ENCODE results near the gene AK2. TPM values are rescaled to one million over a fixed set of nuclear protein-coding genes. Genes with fewer than 3 reads are reported as not detected.

Gene AK2
- total RNA-seq, 2 experiments from 2014 or later = 384 TPM

GRCh38 chr1:33030575-33030974, 6.1 kb downstream of the AK2 start:
- POLR2A ChIA-PET = interaction anchor here (0.9 kb wide), 1 partner anchor 25 kb away, joined by 3 read pairs; no protein-coding TSS in a partner anchor
- CTCF ChIA-PET = interaction anchor here (1.1 kb wide), 1 partner anchor 55 kb away, joined by 3 read pairs; no protein-coding TSS in a partner anchor

DNA sequence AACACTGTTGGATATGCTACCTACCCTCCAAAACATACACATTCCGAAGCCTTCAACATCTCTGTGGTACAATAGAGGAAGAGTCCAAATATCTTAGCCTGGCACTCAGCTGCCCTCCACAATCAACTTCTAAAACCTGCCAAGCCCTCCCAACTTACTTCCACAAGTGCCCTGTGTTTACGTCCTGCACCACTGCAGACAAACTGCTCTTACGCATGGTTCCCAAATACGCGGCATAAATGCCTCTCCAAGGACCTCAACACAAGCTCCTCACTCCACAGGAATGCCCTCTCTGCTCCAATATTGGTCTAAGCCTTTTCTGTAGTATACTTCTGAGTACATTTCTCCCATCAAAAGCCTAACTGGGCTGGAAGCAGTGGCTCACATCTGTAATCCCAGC, 6.8 kb downstream of the AK2 start:
- CTCF ChIA-PET = interaction anchor here (0.6 kb wide), 1 partner anchor 55 kb away, joined by 3 read pairs; no protein-coding TSS in a partner anchor
- POLR2A ChIA-PET = interaction anchor here (0.9 kb wide), 1 partner anchor 26 kb away, joined by 3 read pairs; no protein-coding TSS in a partner anchor

GRCh38 chr1:33029209-33029608, 7.5 kb downstream of the AK2 start:
- ChIA-PET CTCF (no interaction called here), POLR2A (no interaction called here)

DNA sequence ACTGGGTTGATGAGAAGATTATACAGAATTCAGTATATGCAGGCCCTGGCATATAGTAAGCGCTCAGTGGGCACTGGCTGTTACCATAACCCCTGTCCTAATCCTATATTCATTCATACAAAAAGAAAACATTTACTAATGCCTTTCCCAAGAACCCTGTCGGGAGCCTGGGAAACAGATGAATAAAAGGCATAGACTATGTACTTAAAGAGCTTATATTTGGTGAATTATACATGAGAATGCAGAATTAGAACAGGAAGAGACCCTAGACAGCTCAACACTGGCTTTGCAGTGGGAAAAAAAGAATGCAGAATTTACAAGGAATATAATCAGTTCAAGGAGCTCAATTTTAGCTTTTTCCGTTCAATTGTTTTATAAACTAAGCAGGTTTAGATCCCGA, 10.9 kb downstream of the AK2 start:
- CTCF ChIA-PET = no interaction called here
- POLR2A ChIA-PET = interaction anchor here (0.8 to 1.2 kb wide), 3 partner anchors 9 to 55 kb away, joined by 4 to 16 read pairs (median 5); no protein-coding TSS in a partner anchor

GRCh38 chr1:33025180-33025569, 11.5 kb downstream of the AK2 start:
- ChIA-PET CTCF (interaction anchor here (0.6 to 1.1 kb wide), 5 partner anchors 10 to 1829 kb away, joined by 3 to 6 read pairs (median 5); no protein-coding TSS in a partner anchor), POLR2A (interaction anchor here (0.6 to 1.2 kb wide), 7 partner anchors 10 to 161 kb away, joined by 4 to 16 read pairs (median 5); no protein-coding TSS in a partner anchor)

GRCh38 chr1:33024430-33025179, 12.1 kb downstream of the AK2 start:
- CTCF ChIA-PET = interaction anchor here (0.6 to 1.1 kb wide), 5 partner anchors 10 to 1830 kb away, joined by 3 to 6 read pairs (median 5); no protein-coding TSS in a partner anchor

DNA sequence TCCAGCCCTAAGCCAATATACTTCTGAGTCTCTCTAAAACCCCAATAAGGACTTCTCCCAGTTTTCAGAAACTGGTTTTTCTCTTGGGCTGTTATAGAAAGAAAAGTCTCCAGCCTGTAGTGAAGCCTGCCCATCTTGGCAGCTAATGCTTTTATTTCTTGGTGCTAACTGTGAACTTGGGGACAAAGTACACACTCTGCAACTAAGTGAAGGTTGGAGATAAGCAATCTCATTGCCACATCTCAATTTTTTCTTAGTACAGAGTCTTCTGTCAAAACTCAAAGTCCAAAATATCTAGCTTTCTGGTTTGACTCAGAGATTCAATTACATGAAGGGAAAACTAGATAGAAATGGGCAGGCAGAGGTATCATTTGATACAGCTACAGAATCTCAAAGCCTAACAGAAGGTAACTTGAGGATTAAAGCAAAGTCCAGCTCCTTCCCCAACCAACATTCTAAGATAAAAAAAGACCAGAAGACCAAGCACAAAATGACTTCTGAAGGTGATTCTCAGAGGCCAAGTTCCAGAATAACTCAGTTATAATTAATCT, 14.0 kb downstream of the AK2 start:
- ChIA-PET CTCF (interaction anchor here (1.2 kb wide), 1 partner anchor 104 kb away, joined by 3 read pairs; no protein-coding TSS in a partner anchor), POLR2A (no interaction called here)

More at GRCh38 chr1:33024430-33025179, 12.1 kb downstream of the AK2 start:
- POLR2A ChIA-PET = interaction anchor here (0.6 to 1.2 kb wide), 6 partner anchors 10 to 162 kb away, joined by 4 to 16 read pairs (median 5); no protein-coding TSS in a partner anchor

DNA sequence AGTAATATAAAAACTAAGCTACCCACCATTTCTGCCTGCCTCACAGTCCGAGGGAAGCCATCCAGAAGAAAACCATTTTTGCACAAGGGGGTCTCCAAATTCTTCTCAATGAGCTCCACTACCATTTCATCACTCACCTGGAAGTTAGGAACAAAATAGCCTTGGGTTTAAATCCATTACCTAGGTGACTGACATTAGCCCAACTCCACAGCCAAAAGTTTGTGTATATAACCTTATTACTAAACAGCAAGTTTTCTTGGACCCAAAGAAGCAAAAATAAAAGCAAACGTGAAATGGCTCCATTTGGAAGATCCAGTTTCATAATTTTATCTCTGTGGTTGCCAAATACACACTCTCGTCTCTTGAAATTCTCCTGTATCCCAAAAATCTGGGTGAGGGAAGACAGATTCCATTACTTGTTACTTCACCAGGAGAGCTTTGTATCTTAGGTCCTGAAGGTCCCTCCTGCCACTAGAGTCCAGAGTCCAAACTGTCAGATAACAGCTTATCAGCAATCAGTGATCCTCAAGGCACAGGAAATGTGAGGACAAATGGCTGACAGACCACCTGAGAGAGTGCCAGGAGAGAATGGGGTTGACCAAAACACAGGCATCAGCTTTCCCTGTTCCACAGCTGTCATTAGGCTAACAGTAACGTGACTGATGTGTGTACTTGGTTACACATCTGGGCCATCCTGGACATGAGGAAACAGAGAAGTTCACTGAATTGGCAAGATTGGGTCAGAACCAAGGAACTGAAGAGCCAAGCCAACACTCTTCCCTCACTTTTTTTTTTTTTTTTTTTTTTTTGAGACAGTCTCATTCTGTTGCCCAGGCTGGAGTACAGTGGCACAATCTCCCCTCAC, 14.9 kb downstream of the AK2 start:
- ChIA-PET CTCF (no interaction called here), POLR2A (no interaction called here)

GRCh38 chr1:33018112-33018511, 18.6 kb downstream of the AK2 start:
- POLR2A ChIA-PET = interaction anchor here (0.7 kb wide), 1 partner anchor 54 kb away, joined by 5 read pairs; no protein-coding TSS in a partner anchor
- CTCF ChIA-PET = no interaction called here

GRCh38 chr1:33017175-33017574, 19.5 kb downstream of the AK2 start:
- ChIA-PET POLR2A (no interaction called here), CTCF (no interaction called here)

DNA sequence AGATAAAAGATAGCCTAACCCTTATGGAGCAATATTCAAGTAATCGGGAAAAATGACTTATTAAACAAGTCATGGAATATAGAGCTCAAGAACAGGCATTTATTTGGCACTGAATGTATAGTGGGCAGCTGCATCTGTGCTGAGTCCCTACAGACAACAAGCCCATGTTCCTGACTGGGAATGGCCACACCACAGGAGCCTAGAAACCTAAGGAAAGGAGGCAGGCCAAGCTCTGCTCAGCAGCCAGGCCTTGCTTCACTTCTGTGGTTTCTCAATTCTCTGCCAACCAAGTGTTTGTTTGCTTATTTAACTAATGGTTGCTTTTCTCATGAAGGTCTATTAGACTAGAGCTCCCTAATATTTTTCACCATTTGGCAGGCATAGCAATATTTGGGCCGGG, 21.5 kb downstream of the AK2 start:
- CTCF ChIA-PET = interaction anchor here (0.6 kb wide), 2 partner anchors 13 to 25 kb away, joined by 3 to 4 read pairs; no protein-coding TSS in a partner anchor
- POLR2A ChIA-PET = interaction anchor here (0.9 kb wide), 1 partner anchor 112 kb away, joined by 3 read pairs; no protein-coding TSS in a partner anchor

- ChIA-PET CTCF (interaction anchor here (0.6 to 0.7 kb wide), 2 partner anchors 10 to 12 kb away, joined by 3 read pairs; no protein-coding TSS in a partner anchor), POLR2A (interaction anchor here (0.9 kb wide), 1 partner anchor 112 kb away, joined by 3 read pairs; no protein-coding TSS in a partner anchor)
These were observed 22.1 kb downstream of the AK2 start for GRCh38 chr1:33014464-33015163.

GRCh38 chr1:33013791-33014190, 22.9 kb downstream of the AK2 start:
- CTCF ChIA-PET = interaction anchor here (0.7 kb wide), 1 partner anchor 11 kb away, joined by 3 read pairs; no protein-coding TSS in a partner anchor
- POLR2A ChIA-PET = no interaction called here

GRCh38 chr1:33012165-33012564, 24.5 kb downstream of the AK2 start:
- CTCF ChIA-PET = no interaction called here

DNA sequence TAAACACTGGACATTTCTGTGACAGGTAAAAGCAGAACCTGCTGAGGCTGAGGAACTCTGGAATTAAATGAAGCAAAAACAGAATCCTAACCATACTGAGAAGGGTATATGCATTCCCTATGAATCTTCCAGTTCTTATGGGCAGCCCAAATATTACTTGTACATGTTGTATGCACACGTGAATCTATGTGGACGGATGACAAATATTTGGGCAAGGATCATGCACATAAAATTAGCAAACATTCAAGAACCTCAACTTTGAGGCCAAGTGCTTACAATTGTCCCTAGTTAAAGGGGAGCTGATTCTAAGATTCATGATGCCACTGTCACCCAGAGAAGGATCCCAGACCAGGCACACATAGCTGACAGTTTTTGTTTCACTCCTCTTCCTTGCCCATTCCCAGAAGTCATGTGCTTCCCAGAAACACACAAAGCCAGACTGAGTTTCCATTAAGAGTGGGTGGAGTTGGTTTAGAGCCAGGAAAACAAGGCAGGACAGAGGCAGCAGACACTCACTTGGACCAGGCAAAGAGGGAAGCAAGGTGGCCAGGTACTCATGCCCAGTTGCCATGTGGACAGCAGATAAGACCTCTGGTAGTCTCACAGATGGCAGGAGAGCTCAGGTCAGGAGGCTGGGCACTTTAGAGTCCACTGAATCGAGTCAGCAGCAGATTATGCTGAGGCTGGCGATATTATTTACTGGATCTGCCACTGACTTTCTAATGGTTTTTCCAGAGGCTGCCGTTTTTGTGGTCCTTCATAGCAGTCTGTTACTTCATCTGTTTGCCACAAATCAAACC, 25.6 kb downstream of the AK2 start:
- CTCF ChIA-PET = no interaction called here
- POLR2A ChIA-PET = no interaction called here

More at GRCh38 chr1:33012165-33012564, 24.5 kb downstream of the AK2 start:
- POLR2A ChIA-PET = no interaction called here

DNA sequence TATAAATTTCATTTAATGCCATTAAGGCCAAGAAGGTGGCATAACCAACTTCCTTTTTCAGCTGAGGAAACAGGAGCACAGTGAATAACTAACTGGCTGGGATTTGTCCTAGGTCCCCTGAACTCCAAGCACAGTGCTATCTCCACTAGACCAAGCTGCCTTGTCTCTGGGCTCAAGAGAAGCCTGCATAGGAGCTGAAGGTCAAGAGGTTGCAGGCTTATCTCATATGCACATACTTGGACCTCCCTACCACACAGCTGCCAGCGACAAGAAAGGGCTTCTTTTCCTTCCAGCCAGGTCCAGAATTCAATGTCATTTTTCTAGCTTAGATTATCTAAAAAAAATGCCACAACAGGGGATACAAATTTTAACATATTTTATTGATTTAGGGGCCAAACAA, 27.1 kb downstream of the AK2 start:
- ChIA-PET CTCF (no interaction called here), POLR2A (no interaction called here)

DNA sequence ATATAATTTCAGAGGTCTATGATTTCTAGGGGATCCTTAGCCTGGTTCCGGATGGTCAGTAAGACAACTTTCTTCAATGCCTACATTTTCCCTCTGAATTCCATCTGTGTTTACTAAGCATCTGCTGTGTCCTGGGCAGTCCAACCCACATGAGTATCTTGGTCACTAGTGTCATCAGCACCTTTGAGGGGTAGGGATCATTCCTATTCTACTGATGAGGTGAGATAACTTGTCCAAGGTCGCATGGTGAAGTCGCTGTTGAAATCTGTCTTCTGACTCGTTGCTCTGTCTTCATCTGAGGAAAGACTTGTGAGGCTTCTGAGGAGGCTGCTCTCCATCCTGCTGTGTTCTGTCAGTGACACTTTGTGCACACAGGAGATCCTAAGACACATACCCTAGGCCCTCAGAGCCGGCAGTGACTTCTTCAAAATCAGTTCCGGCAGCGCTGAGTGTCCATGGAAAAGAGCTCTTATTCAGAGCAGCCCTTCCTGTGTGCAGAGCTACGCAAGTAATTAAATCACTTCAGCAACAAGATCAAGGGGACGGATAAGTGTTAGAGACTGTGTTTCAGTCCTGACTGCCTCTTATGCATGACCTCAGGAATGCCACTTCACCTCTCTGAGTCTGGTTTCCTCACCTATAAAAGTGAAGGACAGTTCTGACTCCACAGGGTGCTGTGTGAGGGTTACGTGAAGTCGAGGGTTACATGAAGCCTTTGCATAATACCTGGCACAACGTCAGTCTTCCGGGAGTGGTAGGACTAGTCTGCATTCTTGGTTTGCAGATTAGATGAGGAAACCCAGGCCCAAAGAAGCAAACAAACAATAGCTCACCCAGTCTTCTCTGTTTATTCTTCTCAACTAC, 28.4 kb downstream of the AK2 start:
- POLR2A ChIA-PET = interaction anchor here (0.7 kb wide), 1 partner anchor 38 kb away, joined by 5 read pairs; no protein-coding TSS in a partner anchor
- CTCF ChIA-PET = no interaction called here
